ENCODE results near the gene SCN4B.

DNA sequence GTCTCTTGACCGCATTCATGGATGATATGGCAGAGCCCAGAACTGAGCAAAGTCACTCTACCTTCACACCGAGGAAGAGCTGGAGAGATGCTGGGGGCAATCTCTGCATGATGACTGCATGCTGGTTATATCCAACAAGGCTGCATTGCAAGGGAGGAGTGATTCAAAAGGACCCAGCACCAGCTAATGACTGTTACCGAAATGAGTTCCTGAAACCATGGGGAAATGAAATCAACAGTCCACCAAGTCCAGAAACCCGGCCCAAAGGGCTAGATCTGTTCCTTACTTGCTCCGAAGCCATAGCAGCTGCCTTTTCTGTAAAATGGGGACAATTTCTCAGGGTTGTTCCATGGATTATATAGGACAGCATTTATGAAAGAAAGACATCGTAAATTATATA is 64.7 kb downstream of the SCN4B start:
- TF ChIP-seq, protein P1, sequence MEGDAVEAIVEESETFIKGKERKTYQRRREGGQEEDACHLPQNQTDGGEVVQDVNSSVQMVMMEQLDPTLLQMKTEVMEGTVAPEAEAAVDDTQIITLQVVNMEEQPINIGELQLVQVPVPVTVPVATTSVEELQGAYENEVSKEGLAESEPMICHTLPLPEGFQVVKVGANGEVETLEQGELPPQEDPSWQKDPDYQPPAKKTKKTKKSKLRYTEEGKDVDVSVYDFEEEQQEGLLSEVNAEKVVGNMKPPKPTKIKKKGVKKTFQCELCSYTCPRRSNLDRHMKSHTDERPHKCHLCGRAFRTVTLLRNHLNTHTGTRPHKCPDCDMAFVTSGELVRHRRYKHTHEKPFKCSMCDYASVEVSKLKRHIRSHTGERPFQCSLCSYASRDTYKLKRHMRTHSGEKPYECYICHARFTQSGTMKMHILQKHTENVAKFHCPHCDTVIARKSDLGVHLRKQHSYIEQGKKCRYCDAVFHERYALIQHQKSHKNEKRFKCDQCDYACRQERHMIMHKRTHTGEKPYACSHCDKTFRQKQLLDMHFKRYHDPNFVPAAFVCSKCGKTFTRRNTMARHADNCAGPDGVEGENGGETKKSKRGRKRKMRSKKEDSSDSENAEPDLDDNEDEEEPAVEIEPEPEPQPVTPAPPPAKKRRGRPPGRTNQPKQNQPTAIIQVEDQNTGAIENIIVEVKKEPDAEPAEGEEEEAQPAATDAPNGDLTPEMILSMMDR (IDR thresholded peaks at IDR 0.05) = no peak
- TF ChIP-seq EP300 (IDR thresholded peaks at IDR 0.05) = no peak
- TF ChIP-seq POLR2A (IDR thresholded peaks at IDR 0.05) = no peak

All from stomach (tissue), 4 donors.